GM13976 (cell line): ENCODE results near the gene OSBPL3.

ENCODE experiments used
- DNase-seq: peaks from one replicate; pipeline ENCODE4 v3.0.0; 2012; ENCODE audit warnings: low spot score
- in situ Hi-C: fragments of 300-500 bp; cut with MboI; formaldehyde crosslinking; loops from one replicate; pipeline ENCODE4 v1.12.0; 2022; ENCODE audit warnings: low sequenced_read_pairs, mixed read lengths, inconsistent platforms; ENCODE audit not compliant: unreplicated experiment
- TF ChIP-seq, protein P1 (sequence below): IDR thresholded peaks from 2 replicates; pipeline ENCODE4 v1.5.1; 2012; ENCODE audit warnings: borderline replicate concordance, mild to moderate bottlenecking; ENCODE audit not compliant: insufficient read depth; ENCODE audit errors: extremely low read depth, missing control alignments, control extremely low read depth

The OSBPL3 gene

GRCh38 chr7:24931844-24932243, 48.1 kb downstream of the OSBPL3 start:
- in situ Hi-C loops, result no loop called here

DNA sequence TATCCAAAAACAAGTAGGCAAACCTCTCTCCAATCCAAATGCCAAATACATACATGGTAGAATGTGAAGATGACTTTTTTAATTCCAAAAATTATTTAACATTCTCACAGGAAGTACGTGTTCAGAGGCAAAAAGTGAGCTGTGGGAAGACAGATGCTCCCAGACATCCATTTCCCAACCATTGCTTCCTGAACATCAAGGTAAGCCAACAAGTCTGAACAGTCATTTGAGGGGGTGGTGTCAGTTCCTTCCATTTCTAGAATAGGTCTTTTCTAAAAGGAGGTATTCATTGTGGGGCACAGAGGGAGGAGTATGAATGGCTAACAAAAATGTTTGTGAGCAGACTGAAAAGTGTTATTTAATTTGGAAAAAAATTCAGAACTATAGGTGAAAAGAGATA, 49.1 kb downstream of the OSBPL3 start:
- in situ Hi-C loops, result no loop called here
- no peak for DNase-seq
- TF ChIP-seq, protein P1, sequence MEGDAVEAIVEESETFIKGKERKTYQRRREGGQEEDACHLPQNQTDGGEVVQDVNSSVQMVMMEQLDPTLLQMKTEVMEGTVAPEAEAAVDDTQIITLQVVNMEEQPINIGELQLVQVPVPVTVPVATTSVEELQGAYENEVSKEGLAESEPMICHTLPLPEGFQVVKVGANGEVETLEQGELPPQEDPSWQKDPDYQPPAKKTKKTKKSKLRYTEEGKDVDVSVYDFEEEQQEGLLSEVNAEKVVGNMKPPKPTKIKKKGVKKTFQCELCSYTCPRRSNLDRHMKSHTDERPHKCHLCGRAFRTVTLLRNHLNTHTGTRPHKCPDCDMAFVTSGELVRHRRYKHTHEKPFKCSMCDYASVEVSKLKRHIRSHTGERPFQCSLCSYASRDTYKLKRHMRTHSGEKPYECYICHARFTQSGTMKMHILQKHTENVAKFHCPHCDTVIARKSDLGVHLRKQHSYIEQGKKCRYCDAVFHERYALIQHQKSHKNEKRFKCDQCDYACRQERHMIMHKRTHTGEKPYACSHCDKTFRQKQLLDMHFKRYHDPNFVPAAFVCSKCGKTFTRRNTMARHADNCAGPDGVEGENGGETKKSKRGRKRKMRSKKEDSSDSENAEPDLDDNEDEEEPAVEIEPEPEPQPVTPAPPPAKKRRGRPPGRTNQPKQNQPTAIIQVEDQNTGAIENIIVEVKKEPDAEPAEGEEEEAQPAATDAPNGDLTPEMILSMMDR, result no peak

More at GRCh38 chr7:24931844-24932243, 48.1 kb downstream of the OSBPL3 start:
- DNase-seq, result no peak
- TF ChIP-seq, protein P1, result no peak

- TF ChIP-seq, protein P1, result no peak
- in situ Hi-C loops, result no loop called here
- DNase-seq, result no peak
Observed at GRCh38 chr7:24926623-24927524, 53.1 kb downstream of the OSBPL3 start.

GRCh38 chr7:24924375-24924774, 55.6 kb downstream of the OSBPL3 start:
- no peak for DNase-seq
- in situ Hi-C loops, result no loop called here

GRCh38 chr7:24923172-24923865, 56.7 kb downstream of the OSBPL3 start:
- TF ChIP-seq, protein P1, result no peak
- no peak for DNase-seq
- in situ Hi-C loops, result no loop called here

More at GRCh38 chr7:24924375-24924774, 55.6 kb downstream of the OSBPL3 start:
- TF ChIP-seq, protein P1, result no peak

DNA sequence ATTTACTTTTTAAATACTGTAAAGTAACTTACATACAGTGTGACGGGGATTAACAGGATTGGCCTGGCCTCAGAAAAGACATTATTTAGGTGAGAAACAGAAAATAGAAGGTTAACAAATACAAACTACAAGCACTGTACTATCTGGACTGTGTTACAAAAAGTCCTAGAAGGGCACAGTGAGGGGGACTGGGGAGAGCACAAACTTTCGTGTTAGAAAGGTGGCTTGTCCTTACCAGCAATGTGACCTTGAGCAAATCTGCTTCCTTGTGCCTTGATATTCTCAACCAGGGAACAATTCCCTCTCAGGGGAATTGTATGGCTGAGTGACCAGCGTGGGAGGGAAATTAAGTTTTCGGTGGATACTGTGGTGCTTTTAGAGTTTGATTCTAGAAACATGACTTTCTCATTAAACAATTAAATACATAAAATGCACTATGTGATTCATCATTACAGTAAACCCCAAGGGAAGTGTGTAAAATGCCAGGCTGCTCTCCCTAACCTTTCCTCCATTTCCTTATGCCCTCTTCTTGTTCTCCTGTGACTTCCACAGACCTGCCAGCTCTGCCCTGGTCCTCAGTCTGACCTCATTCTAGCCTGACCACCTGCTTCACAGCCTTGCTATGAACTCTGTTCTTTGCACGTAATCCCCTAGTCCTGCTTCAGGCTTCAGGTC, 57.7 kb downstream of the OSBPL3 start:
- TF ChIP-seq, protein P1, result no peak
- in situ Hi-C loops, result no loop called here
- no peak for DNase-seq
